PC-9 (cell line): ENCODE results near the gene ZBTB49.

Source experiments
- EZH2 ChIP-seq: fragments of 200-600 bp; sonication (generic); IDR thresholded peaks from 2 replicates; pipeline ENCODE4 v1.8.0; 2017; ENCODE audit warnings: antibody characterized with exemption, low read depth
- TF ChIP-seq, protein P1 (sequence below): fragments of 200-600 bp; sonication (generic); conservative IDR thresholded peaks from 2 replicates; pipeline ENCODE4 v1.6.1; 2017; ENCODE audit warnings: mixed run types, antibody characterized with exemption, mild to moderate bottlenecking, moderate library complexity

DNA sequence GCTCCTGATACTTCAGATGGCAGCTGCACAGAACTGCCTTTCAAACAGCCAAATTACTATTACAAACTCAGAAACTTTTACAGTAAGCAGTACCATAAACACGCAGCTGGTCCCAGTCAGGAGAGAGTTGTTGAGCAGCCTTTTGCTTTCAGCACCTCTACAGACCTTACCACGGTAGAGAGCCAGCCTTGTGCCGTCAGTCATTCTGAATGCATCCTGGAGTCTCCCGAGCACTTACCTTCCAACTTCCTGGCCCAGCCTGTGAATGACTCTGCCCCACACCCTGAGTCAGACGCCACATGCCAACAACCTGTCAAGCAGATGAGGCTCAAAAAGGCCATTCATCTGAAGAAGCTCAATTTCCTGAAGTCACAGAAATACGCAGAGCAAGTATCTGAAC lies 12.4 kb downstream of the ZBTB49 start:
- TF ChIP-seq, protein P1, sequence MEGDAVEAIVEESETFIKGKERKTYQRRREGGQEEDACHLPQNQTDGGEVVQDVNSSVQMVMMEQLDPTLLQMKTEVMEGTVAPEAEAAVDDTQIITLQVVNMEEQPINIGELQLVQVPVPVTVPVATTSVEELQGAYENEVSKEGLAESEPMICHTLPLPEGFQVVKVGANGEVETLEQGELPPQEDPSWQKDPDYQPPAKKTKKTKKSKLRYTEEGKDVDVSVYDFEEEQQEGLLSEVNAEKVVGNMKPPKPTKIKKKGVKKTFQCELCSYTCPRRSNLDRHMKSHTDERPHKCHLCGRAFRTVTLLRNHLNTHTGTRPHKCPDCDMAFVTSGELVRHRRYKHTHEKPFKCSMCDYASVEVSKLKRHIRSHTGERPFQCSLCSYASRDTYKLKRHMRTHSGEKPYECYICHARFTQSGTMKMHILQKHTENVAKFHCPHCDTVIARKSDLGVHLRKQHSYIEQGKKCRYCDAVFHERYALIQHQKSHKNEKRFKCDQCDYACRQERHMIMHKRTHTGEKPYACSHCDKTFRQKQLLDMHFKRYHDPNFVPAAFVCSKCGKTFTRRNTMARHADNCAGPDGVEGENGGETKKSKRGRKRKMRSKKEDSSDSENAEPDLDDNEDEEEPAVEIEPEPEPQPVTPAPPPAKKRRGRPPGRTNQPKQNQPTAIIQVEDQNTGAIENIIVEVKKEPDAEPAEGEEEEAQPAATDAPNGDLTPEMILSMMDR, result no peak
- TF ChIP-seq EZH2, result no peak
